Stimulated activated naive CD8-positive, alpha-beta T cell treated with anti-CD3 and anti-CD28 coated beads, Interleukin-15, amount 100 ng/mL, for 72 hours (primary cell): ENCODE data around the gene NFATC2.

Experiments used
- ATAC-seq: fragments of 150-1000 bp; cut with Tn5 transposase; 2 replicates; pipeline ENCODE4 v1.10.0; 2021; ENCODE audit warnings: mild to moderate bottlenecking, moderate library complexity
- DNase-seq, 2 donors: peaks; one replicate each; pipeline ENCODE4 v3.0.0; 2021 to 2022
- H3K27ac Mint-ChIP-seq, 2 donors: one replicate each; pipeline ENCODE4 v1.8.0; 2022; ENCODE audit warnings: mild to moderate bottlenecking in 2 of 2, mixed read lengths in 2 of 2, moderate library complexity in 2 of 2
- H3K27me3 Mint-ChIP-seq: one replicate; pipeline ENCODE4 v1.8.0; 2022; ENCODE audit warnings: mixed read lengths
- H3K4me1 Mint-ChIP-seq: one replicate; pipeline ENCODE4 v1.8.0; 2022; ENCODE audit warnings: mild to moderate bottlenecking, mixed read lengths
- H3K4me3 Mint-ChIP-seq, 2 donors: one replicate each; pipeline ENCODE4 v1.8.0; 2022; ENCODE audit warnings: mild to moderate bottlenecking in 2 of 2, mixed read lengths in 2 of 2, moderate library complexity in 1 of 2
- H3K9me3 Mint-ChIP-seq, 2 donors: one replicate each; pipeline ENCODE4 v1.8.0; 2022; ENCODE audit warnings: mixed read lengths in 2 of 2

NFATC2 gene

DNA sequence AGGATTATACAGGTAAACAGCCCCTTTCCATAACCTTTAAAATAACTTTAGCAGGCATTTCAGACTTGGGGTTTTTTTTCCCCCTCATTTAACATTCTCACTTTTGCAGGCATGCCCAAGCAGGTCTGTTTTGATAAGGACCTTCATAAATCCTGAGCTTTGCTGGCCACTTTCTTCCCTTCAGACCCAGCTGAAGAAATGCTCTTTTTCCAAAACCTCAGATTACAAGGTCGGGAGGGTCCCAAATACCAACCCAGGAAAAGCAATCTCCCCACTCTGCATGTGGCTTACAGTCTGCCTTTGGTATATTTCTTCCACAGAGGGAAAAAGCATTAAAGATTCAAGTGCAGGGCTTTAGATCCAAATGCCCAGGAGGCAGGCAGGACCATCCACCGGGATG, 6.8 kb downstream of the NFATC2 start:
- H3K27me3 Mint-ChIP-seq: no peaks in the 10 kb centered on the region
- H3K9me3 Mint-ChIP-seq: no peaks in the 10 kb centered on the region
- peaks cover 95% of the 10 kb centered on the region for H3K4me1 Mint-ChIP-seq
- no peak for DNase-seq
- H3K27ac Mint-ChIP-seq: peak overlapping the region; percentile 28 to 85
- peak overlapping the region; percentile 65 to 66 for H3K4me3 Mint-ChIP-seq
- no peak for ATAC-seq

DNA sequence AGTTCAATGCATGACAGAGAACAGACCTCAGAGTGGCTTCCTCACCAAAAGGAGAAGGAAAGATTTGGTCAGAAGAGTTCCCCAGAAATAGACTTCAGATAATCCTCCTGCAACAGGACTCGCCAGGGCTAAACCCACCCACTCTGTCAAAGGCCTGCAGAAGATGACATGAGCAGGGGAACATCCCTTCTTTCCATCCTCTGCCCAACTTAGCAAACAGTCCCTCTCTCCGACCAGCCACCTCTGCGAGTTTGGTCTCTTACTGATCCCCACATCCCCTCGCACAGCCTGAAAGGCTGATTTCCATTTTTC, 7.5 kb downstream of the NFATC2 start:
- Mint-ChIP-seq H3K27me3 (no peaks in the 10 kb centered on the region), H3K4me3 (peak overlapping the region; percentile 65 to 66), H3K27ac (peak overlapping the region in 1 of 2 donors; percentile 85), H3K9me3 (no peaks in the 10 kb centered on the region), H3K4me1 (peaks cover 98% of the 10 kb centered on the region)
- peak in 1 of 2 donors; percentile 27 for DNase-seq
- no peak for ATAC-seq

DNA sequence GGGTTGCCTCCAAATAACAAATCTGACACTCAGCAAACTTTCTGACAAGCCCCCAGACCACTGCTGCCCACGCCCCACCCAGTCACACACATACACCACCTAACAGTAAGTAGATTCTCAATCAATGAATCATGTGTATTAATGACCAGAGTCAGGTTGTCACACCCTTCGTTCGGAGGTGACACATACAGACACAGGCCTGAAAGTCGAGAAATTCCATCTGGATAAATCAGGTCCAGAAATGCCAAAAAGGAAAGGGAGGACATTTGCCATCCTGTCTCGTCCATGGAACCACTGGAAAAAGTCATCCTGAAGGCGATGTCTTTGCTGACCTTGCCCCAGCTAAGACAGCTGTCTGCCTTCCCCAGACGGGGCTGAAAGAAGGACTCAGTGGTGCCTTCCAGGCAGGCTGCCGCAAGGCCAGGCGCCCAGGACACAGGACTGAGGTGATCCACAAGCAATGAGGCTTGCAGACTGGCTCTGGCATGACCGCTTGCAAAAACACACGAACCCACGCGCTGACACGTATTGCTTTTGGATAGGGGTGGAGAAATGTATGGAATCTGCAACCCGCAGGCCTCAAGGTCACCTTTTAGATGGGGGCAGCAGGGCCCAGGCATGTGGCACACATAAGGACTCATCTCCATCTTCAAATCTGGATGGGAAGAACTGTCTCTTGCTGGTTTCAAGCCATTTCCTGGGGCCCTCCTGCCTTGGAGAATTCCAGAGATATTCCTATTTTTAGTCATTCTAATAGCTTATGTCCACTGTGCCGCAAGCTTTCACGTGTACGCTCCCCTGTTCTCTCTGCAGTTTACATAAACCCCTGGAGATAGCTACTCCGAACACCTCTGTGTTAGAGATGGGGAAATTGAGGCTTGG, 9.0 kb downstream of the NFATC2 start:
- peak overlapping the region; percentile 14 to 72 for H3K4me3 Mint-ChIP-seq
- peaks cover 98% of the 10 kb centered on the region for H3K4me1 Mint-ChIP-seq
- H3K27me3 Mint-ChIP-seq: no peaks in the 10 kb centered on the region
- DNase-seq (no peak), ATAC-seq (no peak)
- peak overlapping the region in 1 of 2 donors; percentile 82 for H3K27ac Mint-ChIP-seq
- no peaks in the 10 kb centered on the region for H3K9me3 Mint-ChIP-seq

DNA sequence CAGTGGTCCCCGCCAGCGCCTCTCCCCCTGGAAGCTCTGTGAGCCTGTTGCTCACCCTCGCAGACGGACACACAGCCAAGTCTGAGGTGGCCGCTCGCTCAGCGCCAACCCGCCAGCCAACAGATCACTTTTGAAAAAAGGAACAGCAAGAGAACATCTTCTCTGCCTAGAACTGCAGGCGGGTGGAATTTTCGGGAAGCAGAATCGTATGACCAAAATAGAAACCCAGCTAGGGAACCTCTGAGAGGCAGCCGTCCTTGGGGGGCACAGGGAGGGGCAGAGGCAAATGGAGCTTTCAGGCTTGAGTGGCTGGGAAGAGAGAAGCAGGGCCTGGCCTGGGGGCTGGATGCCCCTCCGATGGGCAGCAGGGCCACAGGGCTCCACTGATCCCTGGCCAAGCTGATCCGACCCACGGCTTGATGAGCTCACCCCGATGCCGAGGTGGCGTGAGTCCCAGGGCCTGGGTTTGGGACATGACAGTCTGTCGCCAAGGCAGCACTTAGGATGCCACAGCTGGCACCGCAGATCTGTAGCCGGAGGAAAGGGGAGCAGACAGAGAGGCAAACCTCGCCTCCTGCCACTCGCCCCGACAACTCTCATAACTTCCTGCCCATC, 9.8 kb downstream of the NFATC2 start:
- no peaks in the 10 kb centered on the region for H3K27me3 Mint-ChIP-seq

DNA sequence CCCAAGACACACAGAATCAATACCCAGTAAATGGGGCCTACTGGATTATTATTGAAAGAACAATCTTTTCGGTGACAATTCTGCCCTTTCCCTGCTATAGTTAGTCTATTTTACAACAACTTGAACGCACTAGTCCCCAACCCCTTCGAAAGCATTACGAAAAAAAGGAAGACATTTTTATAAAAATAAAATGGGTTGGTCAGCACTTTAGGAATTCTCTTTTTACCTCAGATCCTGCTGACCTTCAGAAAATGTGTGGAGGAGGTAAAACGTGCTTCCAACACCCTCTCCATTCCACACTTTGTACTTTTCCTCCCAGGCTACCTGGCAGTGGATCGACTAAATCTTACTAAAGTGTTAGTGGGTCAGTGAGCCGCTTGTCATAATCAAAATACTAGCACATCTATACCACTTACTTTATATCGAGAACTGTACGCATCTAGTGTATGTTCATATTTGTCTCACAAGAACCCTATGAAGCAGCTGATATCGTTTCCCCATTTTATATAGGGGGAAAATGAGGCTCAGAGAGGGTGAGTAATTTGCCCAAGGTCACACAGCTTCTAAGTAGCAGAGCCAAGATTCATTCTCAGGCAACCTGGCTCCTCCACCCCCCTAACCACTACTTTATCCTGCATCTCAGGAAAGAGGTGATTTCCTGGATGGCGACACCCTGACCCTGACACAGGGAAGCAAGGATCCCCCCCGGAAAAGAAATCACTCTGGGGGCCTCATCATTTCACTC, 10.6 kb downstream of the NFATC2 start:
- H3K27me3 Mint-ChIP-seq: no peaks in the 10 kb centered on the region
- DNase-seq: no peak
- H3K4me1 Mint-ChIP-seq: peaks cover 98% of the 10 kb centered on the region
- H3K27ac Mint-ChIP-seq: peak overlapping the region; percentile 92 to 99
- H3K9me3 Mint-ChIP-seq: no peaks in the 10 kb centered on the region
- peak overlapping the region; percentile 85 to 91 for H3K4me3 Mint-ChIP-seq
- no peak for ATAC-seq

More for the DNA sequence above, 9.8 kb downstream of the NFATC2 start:
- Mint-ChIP-seq H3K4me3 (peak overlapping the region; percentile 65 to 72), H3K9me3 (no peaks in the 10 kb centered on the region), H3K27ac (peak overlapping the region; percentile 83 to 84), H3K4me1 (peaks cover 98% of the 10 kb centered on the region)
- no peak for ATAC-seq
- no peak for DNase-seq

DNA sequence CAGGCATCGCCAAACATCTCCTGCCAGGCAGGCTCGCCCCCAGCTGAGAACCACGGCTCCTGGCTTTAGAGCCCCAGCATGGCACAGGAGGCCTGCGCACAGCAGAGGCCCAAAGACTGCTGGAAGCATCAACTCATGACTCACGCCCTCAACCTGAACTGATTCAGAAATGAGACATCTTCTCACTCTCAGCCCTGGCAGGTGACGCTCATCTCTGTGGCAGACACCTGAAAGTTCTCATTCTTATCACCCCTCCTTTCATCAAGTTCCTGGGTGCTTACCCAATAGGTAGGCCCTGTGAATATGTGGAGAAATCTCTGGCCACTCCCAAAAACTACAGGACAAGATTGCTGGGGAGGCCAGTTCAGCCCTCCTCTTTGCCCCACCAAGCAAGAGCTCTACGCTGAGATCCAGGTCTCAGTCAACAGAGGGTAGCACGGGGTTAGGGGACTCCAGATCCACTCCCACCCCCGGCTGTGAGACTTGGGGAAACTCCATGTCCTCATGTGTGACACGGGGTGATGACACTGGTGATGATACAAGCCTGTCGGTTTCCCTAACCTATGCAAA, 11.3 kb downstream of the NFATC2 start:
- DNase-seq: peak; percentile 75 to 89
- H3K27ac Mint-ChIP-seq: peak overlapping the region; percentile 92 to 99
- H3K27me3 Mint-ChIP-seq: no peaks in the 10 kb centered on the region
- H3K9me3 Mint-ChIP-seq: no peaks in the 10 kb centered on the region
- peaks cover 98% of the 10 kb centered on the region for H3K4me1 Mint-ChIP-seq
- H3K4me3 Mint-ChIP-seq: peak overlapping the region; percentile 85 to 91
- peak; percentile 89 for ATAC-seq

DNA sequence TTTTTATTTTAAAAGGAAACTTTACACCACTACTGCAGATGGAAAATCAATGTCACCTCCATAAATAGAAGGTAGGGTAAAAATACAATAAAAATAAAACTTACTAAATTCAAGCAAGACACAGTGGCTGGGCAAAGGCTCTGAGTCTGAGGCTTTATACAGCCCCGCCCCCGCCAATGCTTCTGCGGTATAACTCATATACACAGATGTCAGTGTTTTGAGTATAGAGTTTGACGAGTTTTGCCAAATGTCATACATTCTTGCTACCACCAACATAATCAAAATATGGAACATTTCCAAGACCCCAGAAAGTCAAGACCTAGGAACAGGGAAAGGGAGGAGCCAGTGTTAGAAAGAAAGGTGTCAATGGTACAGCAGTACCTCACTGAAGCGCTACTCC, 12.8 kb downstream of the NFATC2 start:
- ATAC-seq: no peak
- peak overlapping the region; percentile 85 to 91 for H3K4me3 Mint-ChIP-seq
- H3K4me1 Mint-ChIP-seq: peaks cover 98% of the 10 kb centered on the region
- no peaks in the 10 kb centered on the region for H3K9me3 Mint-ChIP-seq
- peak overlapping the region; percentile 86 to 98 for H3K27ac Mint-ChIP-seq
- DNase-seq: peak in 1 of 2 donors; percentile 59
- H3K27me3 Mint-ChIP-seq: no peaks in the 10 kb centered on the region

DNA sequence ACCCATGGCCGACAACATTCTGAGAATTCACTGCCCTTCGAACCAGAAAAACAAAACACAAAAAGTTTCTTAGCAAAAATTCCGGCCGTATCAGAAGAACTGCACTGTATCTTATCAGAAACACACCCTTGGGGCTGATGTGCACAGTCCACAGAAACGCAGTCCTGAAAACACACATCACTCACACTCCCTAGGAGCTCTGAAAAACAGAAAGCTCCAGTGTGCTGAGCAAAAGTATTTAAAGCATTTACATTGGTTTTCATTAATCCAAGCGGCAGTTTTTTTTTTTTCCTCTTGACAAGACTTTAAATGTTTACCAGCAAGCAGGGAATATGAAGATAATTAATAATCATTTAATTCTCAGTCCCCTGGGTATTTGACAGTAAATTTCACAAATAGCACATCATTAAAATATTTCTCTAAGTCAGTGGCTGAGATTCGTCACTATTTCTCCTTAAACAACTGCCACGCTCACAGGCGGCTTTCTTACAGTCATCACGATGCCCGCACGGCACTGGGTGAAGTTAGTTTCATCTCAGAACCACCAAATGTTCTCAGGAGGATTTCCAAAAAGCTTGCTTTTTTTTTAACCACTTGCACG, 13.3 kb downstream of the NFATC2 start:
- Mint-ChIP-seq H3K27ac (peak overlapping the region; percentile 83 to 98), H3K9me3 (no peaks in the 10 kb centered on the region), H3K4me1 (peaks cover 98% of the 10 kb centered on the region), H3K27me3 (no peaks in the 10 kb centered on the region), H3K4me3 (peak overlapping the region; percentile 72 to 91)
- no peak for ATAC-seq
- peak in 1 of 2 donors; percentile 53 for DNase-seq

DNA sequence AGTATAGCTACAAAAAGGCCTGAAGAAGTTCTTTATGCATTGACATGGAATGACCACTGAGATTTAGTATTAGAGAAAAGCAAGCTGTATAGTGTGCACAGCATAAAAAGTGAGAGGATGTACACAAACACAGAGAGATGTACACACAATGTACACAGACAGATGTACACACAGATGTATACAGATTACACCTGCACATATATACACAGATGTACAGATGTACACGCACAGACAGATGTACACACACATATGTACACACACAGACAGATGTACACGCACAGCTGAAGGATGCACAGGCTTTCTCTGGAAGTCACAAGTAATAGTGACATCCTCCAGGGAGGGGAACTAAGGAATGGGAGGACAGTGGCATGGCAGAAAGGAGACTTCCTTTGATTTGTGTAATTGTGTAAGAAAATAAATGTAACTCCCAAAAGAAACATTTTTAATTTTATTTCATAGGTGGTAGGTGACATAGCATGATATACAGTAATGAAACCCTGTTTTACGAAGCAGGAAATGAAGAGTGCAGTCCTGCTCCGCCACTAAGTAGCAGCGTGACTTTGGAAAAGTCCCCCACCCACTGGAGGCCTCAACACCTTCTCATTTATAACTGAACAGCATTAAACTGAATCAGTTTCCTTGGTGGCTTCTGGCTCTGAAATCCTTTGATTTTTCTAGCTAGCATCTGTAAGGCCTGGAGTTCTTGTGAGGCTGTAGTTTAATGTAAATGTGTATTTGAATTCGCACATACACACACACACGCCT, 14.1 kb downstream of the NFATC2 start:
- Mint-ChIP-seq H3K9me3 (no peaks in the 10 kb centered on the region), H3K4me1 (peaks cover 98% of the 10 kb centered on the region), H3K27ac (peak overlapping the region; percentile 83 to 98), H3K4me3 (peak overlapping the region; percentile 72 to 91), H3K27me3 (no peaks in the 10 kb centered on the region)
- DNase-seq (peak; percentile 45 to 74), ATAC-seq (peak; percentile 54)

DNA sequence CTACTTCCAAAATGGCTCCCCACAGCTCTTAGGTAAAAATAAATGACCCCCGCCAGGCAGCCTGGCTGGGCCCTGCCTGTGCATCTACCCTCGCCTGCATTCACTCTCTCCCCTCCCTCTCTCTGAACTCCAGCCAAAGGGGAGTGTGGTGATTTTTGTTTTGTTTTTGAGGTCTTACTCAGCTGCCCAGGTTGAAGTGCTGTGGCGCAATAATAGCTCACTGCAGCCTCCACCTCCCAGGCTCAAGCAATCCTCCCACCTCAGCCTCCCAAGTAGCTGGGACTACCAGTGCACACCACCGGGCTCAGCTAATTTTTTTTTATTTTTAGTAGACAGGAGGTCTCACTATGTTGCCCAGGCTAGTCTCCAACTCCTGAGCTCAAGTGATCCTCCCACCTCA, 15.8 kb downstream of the NFATC2 start:
- Mint-ChIP-seq H3K9me3 (no peaks in the 10 kb centered on the region), H3K27me3 (no peaks in the 10 kb centered on the region), H3K4me1 (peaks cover 90% of the 10 kb centered on the region), H3K4me3 (peak overlapping the region; percentile 55 to 75), H3K27ac (peak overlapping the region; percentile 85 to 97)
- ATAC-seq (no peak), DNase-seq (no peak)

DNA sequence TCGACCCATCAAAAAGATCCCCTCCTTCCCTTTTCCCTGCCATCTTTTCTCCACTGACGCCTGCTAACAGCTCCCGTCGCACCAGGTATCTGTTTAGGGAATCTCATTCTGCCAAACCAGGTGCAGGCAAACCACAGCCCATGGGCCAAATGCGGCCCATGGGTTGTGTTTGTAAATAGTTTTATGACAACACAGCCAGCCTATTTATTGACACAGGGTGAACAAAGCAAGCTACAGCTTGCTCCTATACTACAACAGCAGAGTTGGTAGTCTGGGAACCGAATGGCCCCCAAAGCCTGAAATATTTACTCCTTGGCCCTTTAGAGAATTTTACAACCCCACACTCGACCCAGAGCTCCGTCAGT, 16.4 kb downstream of the NFATC2 start:
- Mint-ChIP-seq H3K4me3 (peak overlapping the region; percentile 75 to 90), H3K27ac (peak overlapping the region; percentile 97), H3K4me1 (peaks cover 83% of the 10 kb centered on the region), H3K27me3 (no peaks in the 10 kb centered on the region), H3K9me3 (no peaks in the 10 kb centered on the region)
- DNase-seq (no peak), ATAC-seq (no peak)

DNA sequence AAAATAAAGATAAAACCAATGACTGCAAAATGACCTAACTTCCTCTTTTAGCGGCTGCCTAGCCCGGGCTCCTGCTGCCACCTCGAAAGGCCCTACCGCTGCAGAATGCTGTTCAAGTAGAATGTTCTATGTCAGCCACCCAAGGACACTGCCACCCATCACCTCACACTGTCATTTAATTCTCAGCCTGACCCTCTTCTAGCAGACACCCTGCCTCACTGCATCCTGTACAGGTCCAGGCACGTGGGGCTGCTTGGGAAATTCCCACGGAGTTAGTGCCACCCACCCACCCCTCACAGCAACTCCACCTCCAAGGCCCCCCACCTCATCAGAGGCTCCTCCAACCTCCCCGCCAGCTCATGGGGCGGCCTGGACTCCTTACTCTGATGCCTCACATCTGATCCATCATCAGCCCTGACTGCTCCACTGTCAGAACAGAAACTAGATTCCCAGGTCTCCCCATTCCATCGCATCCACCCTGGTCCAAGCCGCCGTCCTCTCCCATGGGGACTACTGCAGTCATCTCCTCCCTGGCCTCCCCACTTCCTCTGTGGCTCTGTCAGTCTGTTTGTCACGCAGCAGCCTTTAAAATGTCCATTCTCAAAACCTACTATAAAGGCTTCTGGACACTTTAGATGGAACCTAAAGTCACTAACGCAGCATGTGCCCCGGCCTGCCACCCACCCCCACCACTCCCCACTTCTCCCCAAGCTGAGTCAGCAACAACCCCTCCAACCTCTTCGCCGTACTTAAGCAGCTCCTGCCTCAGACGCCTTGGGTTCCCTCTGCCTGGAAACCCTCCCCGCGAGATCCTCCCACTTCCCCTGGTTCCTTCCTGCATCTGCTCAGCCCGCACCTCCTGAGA, 17.0 kb downstream of the NFATC2 start:
- Mint-ChIP-seq H3K27ac (peak overlapping the region; percentile 97), H3K27me3 (no peaks in the 10 kb centered on the region), H3K9me3 (no peaks in the 10 kb centered on the region), H3K4me1 (peaks cover 83% of the 10 kb centered on the region), H3K4me3 (peak overlapping the region; percentile 75 to 90)
- peak in 1 of 2 donors; percentile 46 for DNase-seq
- peak; percentile 60 for ATAC-seq

DNA sequence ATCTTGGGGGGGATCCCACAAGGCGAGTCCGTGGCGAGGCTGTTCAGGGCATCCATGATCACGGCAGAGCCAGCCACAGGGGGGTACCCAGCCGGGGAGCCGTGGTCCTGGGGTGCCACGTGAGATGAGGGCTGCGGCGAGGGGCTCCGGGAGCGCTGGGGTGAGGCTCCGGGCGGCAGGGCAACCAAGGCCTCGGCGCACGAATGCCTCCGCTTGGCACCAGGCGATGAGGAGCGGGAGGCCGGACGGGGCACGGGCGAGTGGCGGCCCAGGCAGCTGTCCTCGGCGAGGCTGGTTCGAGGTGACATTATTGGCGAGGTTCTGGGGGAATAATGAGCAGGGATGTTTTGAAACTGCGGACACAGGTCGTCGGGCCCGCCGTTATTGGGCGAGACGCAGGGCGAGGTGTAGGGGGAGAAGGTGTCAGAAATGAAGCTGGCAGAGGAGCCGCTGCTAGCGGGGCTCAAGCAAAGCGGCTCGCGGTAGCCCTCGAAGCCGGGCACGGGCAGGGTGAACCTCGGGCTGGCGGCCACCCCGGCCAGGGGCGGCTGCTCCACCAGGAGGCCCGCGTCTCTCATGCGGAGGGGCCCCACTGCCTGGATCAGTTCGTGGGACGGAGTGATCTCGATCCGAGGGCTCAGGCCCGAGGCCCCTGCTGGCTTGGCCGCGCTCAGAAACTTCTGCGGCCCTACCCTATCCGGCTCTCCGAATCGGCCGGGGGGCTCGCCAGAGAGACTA, 19.1 kb downstream of the NFATC2 start:
- DNase-seq: no peak
- no peak for ATAC-seq
- Mint-ChIP-seq H3K4me1 (peaks cover 74% of the 10 kb centered on the region), H3K27me3 (no peaks in the 10 kb centered on the region), H3K4me3 (no peak overlapping the region), H3K9me3 (no peaks in the 10 kb centered on the region), H3K27ac (peak overlapping the region in 1 of 2 donors; percentile 65)
